GM19463 (cell line): ENCODE results near the gene EIF5AL1.
"Not testable (repeated sequence)": the region's sequence is repeated elsewhere in the genome, so short reads cannot be mapped to it uniquely, and the experiment has no call there.

ENCODE experiments used
- ATAC-seq: cut with Tn5 transposase; IDR thresholded peaks from one replicate; pipeline ENCODE4 v1.9.1; 2021; ENCODE audit warnings: mild to moderate bottlenecking, moderate library complexity; ENCODE audit not compliant: unreplicated experiment

The EIF5AL1 gene

DNA sequence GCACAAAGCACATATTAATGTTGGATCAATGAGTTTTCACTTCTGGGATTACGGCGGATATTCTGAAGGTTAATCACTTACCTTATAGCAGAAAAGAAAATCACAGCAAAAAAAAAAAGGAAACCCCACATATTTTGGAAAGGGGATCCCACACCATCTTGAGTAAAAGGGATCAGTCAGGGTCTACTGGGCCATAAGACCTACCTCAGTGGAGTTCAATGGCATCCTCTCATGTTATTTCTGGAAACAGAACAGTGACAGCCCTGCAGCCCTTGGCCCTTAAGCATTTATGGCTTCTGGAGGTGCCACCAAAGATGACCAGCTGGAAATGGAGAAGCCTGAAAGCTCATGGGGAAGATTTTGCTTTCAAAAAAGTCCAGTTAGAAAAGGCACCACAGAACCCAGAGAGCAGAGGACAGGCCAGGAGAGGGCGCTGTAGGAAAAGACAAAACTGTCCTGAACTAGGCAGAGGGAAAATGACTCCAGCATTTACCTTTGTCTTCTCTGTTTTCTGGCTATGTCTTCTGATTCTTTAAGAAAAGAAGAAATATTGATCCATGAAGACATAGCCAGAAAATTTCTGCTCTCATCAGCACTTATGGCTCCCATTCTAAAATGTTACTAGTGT, 2.9 kb upstream of the EIF5AL1 start:
- peak; percentile 63 for ATAC-seq

DNA sequence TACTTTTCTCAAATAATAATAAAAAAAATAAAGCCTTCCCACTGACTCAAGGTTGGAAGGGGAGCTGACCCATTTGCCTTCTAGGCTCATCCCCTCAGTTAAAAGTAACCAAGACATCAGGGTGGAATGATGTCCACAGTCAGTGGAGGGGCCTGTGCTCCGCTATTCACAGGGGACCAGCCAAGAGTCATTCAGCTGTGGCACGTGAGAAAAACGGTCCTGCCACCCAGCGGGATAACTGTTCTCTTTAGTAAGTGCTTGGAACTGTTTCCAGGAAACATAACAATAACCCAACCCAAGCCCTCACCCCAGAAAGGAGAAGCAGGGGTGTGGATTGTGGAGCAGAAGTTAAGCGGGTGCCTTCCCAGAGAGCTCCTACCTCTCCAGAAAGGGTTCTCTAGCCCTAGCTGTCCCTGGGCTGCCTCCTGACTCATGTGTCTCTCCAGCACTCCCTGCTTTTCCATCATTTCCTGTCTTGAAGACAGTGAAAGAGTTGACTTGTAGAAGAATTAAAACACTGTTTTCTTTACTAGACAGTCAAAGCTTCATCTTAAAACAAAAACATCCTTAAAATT, 2.3 kb upstream of the EIF5AL1 start:
- not testable (repeated sequence) for ATAC-seq

GRCh38 chr10:79516532-79517205, 4.3 kb downstream of the EIF5AL1 start:
- not testable (repeated sequence) for ATAC-seq

GRCh38 chr10:79517567-79517966, 5.2 kb downstream of the EIF5AL1 start:
- not testable (repeated sequence) for ATAC-seq

GRCh38 chr10:79521751-79522150, 9.4 kb downstream of the EIF5AL1 start:
- not testable (repeated sequence) for ATAC-seq

DNA sequence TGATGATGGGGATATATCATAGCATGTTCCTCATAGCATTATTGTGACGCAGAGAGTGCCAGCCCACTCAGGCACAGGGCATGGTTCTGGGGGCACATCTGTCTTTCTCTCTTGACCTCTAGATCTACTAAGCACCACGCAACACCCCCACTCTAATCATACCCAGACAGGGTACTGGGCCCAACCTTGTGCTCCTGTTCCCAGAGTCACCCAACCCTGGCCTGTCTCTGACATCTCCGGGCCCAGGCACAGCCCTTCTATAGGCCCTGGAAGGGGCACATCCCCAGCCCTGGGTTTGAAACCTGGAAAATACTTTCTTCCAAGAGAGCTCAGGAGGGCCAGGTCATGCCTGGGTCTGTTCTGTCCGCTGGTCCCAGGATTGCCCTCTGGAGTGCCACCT, 10.1 kb downstream of the EIF5AL1 start:
- not testable (repeated sequence) for ATAC-seq

DNA sequence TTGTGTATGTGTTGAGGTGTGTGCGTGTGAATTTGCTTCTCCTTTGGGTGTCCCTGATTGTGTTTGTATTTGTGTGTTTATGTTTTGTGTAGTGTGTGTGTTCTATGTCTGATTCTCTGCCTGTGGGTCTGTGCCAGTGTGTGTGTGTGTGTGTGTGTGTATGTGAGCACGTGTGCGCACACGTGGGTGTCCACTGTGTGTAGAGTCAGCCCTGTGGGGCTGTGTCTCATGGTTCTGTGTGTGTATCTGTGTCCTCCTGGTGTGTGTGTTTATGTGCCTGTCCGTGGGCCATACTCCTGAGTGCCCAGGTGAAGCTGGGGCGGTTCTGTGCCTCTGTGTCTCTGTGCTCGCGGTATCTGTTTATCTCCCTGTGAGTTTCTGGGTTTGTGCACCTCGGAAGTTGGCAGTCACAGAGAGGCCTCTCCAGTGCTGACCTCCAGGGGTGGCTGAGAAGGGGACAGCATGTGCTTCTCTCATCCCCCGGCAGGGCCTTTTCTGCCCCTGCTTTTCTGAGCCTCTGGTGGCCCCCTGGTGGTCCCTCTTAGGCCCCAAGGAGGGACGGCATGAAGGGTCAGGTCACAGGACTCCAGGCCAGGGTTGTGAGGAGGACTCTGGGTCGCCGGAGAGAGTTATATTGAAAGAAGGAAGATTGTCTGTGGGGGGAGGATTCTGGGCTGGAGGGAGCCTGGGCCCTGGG, 11.0 kb downstream of the EIF5AL1 start:
- not testable (repeated sequence) for ATAC-seq

DNA sequence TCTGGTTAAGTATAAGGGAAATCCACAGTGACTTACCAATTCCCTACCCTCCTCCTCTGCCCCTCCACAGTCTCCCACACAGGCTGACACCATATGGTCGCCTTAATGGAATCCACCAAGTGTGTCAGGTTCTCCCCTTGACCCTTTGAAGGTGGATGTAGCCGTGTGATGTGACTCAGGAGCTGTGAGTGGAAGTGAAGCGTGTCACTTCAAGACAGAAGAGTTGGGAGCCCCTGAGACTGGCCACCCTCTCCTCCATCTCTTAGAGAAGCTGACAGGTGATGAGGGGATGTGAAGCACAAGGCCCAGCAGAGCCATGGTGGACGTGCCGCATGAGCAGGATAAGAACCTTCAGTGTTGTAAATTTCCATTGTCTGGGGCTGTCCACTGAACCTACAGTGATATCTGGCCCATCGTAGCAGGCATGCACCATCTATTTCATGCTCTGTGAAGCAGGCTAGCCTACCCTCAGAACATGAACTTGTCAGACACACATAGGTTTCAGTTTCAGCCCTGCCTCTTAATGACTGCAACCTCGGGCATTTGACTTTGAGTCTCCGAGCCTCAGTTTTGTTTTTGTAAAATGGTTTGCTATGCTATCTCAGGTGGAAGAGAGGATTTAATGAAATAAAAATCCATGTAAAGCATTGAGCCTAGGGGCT, 12.8 kb downstream of the EIF5AL1 start:
- peak; percentile 94 for ATAC-seq

DNA sequence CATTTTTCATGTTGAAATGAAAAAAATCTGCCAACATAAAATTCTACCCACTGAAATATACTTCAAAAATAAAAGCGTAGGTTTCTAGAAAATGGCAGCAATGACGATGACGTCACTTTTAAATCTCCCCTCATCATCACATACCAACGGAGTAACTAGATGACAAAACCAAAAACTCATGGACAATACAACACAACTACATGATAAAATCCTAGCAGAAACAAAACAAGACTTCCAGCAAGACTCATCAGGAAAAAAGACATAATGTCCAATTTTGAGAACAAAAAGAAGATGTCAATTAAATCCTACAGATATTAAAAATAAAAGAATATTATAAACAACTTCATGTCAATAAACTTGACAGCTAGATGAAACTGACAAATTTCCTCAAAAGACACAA, 15.9 kb downstream of the EIF5AL1 start:
- not testable (repeated sequence) for ATAC-seq

DNA sequence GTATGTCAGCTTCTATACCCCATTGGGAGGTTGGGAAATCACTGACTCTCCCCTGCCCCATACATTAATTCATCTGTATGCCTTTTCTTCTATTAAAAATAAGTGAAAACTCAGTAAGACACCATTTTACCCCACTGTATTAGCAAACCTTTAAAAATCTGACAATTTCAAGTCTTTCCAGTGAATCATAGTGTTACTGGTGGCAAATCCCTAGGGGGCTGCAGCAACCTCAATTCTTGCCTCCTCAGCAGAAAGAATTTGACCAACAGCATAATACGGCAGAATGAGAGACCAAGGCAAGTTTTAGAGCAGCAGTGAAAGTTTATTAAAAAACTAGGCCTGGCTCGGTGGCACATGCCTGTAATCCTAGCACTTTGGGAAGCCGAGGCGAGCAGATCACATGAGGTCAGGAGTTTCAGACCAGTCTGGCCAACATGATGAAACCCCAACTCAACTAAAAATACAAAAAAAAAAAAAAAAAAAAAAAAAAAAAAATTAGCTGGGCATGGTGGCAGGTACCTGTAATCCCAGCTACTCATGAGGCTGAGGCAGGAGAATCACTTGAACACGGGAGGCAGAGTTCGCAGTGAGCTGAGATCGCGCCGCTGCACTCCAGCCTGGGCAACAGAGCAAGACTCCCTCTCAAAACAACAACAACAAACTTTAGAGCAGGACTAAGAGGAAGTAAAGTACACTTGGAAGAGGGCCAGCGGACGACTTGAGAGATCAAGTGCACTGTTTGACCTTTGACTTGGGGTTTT, 21.0 kb downstream of the EIF5AL1 start:
- ATAC-seq, result peak; percentile 48

DNA sequence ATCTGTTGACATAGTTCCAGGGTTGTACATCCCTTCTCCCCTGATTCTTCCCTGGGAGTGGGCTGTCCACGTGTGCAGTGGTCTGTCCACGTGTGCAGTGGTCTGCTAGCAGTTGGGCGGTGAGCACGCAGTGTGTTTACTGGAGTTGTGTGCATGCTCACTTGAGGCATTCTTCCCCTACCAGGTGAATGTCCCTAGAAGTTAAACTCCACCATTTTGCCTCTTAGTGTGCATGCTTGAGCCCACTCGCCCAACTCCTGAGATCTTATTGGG, 21.5 kb downstream of the EIF5AL1 start:
- ATAC-seq, result not testable (repeated sequence)

DNA sequence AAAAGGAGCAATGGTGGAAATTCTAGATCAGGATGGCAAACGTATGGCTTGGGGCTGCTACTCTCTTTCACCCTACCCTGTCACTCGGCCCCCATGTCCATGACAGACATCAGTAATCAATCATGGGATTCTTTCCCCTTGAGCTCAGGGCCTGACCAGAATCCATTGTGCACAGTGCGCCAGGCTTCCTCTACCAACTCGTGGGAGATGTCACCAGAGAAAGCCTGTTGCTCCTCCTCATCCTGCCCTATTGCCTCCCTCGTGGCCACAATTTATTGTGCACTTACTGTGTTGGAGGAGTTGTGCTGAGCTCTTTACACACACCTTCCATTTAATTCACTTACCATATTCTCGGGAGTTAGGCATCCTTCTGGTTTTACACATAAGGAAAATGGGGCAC, 26.0 kb downstream of the EIF5AL1 start:
- not testable (repeated sequence) for ATAC-seq

DNA sequence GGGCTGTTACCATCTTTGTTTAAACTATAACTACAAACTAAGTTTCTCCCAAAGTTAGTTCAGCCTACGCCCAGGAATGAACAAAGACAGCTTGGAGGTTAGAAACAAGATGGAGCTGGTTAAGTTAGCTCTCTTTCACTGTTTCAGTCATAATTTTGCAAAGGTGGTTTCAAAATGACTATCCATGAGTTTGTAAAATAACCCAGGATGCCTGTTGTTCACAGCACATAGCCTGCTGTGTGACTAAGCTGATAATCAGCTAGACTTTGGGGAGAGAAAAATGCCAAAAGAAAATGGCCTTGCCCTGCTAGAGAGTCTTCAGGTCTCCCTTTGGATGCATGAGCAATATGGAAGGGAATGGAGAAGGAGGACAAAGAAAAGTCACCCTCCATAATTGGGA, 28.6 kb downstream of the EIF5AL1 start:
- ATAC-seq, result peak; percentile 92

DNA sequence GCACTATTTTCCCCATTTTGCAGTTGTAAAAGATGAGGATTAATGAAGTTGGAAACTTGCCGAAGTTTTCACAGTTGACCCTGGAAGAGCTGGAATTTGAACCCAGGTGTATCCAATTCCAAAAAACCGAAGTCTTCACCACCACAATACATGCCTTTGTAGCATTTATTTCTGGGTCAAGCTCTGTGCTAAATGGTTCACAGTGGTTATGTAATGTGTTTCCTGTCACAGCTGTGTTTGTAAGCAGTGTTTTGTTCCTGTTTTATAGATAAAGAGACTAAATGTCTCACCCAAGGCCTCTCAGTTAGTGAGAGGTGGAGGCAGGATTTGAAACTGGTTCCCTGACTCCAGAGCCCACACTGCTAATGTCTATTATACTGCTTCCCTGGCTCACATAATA, 30.3 kb downstream of the EIF5AL1 start:
- no peak for ATAC-seq

DNA sequence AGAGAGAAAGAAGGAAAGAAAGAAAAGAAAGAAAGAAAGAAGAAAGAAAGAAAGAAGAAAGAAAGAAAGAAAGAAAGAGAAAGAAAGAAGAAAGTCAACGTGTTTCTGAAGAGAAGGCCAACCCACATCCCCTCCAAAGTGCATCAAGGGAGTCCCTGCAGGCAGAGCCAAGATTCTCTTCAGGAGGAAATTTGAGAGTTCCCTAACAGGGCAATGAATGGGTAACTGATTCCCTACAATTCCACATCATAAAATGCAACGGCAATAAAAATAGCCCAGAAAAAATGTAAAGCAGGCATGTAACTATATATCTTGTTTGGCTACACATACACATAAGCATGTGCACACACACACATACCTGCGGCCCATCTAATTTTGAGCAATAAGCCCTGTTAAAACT, 32.1 kb downstream of the EIF5AL1 start:
- not testable (repeated sequence) for ATAC-seq

- ATAC-seq, result not testable (repeated sequence)
Measured at GRCh38 chr10:79544926-79545659, 32.8 kb downstream of the EIF5AL1 start.

- not testable (repeated sequence) for ATAC-seq
Measured at GRCh38 chr10:79547128-79547527, 34.8 kb downstream of the EIF5AL1 start.

DNA sequence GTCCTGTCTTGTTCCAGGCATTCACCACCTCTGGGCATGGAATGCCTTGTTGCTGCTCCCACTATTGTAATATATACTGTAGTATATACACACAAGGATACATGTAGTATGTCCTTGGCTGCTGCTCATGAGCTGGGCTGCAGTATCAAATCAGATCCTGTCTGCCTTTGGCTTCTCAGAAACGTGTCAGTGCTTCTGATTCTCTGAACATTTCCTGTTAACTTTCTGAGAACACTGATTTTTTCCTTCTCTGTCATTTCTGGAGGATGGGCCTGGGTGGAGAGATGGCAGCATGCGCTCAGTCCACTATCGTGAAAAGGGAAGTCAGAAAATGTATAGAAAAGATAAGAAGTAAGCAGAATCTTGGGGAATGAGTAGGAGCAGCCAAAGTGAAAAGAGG, 35.6 kb downstream of the EIF5AL1 start:
- ATAC-seq, result no peak

DNA sequence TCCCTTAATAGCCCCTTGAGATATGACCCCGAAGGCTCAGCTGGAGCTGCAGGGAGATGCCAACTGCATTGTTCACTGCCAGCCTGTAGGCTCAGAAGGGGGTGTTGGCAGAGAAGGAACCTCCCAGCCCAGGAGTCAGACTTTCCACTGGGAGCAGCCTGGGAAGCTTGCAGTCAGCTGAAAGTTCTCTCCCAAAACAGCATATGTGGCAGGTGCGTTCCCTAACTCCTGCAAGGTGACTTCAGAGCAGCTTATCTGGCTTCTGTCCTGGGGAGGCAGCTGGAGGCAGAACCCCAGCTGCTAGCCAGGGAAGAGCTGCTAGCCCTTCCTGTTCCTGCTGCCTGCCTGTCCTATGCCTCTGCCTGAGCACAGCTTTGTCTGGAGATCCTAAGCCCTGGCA, 39.8 kb downstream of the EIF5AL1 start:
- no peak for ATAC-seq
